Measurements from ENCODE around the gene TNXB.
"Not testable (repeated sequence)": the region's sequence is repeated elsewhere in the genome, so short reads cannot be mapped to it uniquely, and the experiment has no call there.

Gene TNXB

GRCh38 chr6:32085759-32086459 lies 23.2 kb downstream of the TNXB start:
- DNase-seq (ENCODE audit: low read depth in 2 of 2) = no peak

- no peak for DNase-seq (ENCODE audit: low read depth in 2 of 2)
Observed at GRCh38 chr6:32084780-32085179, 24.4 kb downstream of the TNXB start.

GRCh38 chr6:32083812-32084768 lies 25.0 kb downstream of the TNXB start:
- DNase-seq (ENCODE audit: low read depth in 2 of 2) = no peak

- no peak for DNase-seq (ENCODE audit: low read depth in 2 of 2)
Observed at GRCh38 chr6:32082935-32083334, 26.2 kb downstream of the TNXB start.

GRCh38 chr6:32082478-32082877 lies 26.7 kb downstream of the TNXB start:
- no peak for DNase-seq (ENCODE audit: low read depth in 2 of 2)

GRCh38 chr6:32081168-32081990 lies 27.8 kb downstream of the TNXB start:
- peak in 1 of 2 experiments; percentile 49 for DNase-seq (ENCODE audit: low read depth in 2 of 2)

GRCh38 chr6:32079566-32080290 lies 29.4 kb downstream of the TNXB start:
- no peak for DNase-seq (ENCODE audit: low read depth in 2 of 2)

- DNase-seq (ENCODE audit: low read depth in 2 of 2) = peak; percentile 59 to 66
Observed at GRCh38 chr6:32076321-32076809, 32.8 kb downstream of the TNXB start.

- no peak for DNase-seq (ENCODE audit: low read depth in 2 of 2)
Observed at GRCh38 chr6:32075781-32076180, 33.4 kb downstream of the TNXB start.

- no peak for DNase-seq (ENCODE audit: low read depth in 2 of 2)
Observed at GRCh38 chr6:32074996-32075532, 34.1 kb downstream of the TNXB start.

- no peak for DNase-seq (ENCODE audit: low read depth in 2 of 2)
Observed at GRCh38 chr6:32073613-32074012, 35.5 kb downstream of the TNXB start.

GRCh38 chr6:32073101-32073500 lies 36.0 kb downstream of the TNXB start:
- DNase-seq (ENCODE audit: low read depth in 2 of 2) = no peak

- DNase-seq (ENCODE audit: low read depth in 2 of 2) = no peak
Observed at GRCh38 chr6:32070814-32071543, 38.2 kb downstream of the TNXB start.

- DNase-seq (ENCODE audit: low read depth in 2 of 2) = no peak
Observed at GRCh38 chr6:32069878-32070515, 39.1 kb downstream of the TNXB start.

GRCh38 chr6:32069460-32069859 lies 39.7 kb downstream of the TNXB start:
- DNase-seq (ENCODE audit: low read depth in 2 of 2) = no peak

GRCh38 chr6:32068867-32069266 lies 40.3 kb downstream of the TNXB start:
- DNase-seq (ENCODE audit: low read depth in 2 of 2) = no peak

- not testable (repeated sequence) for DNase-seq (ENCODE audit: low read depth in 2 of 2)
Observed at GRCh38 chr6:32068315-32068714, 40.8 kb downstream of the TNXB start.

- DNase-seq (ENCODE audit: low read depth in 2 of 2) = not testable (repeated sequence)
Observed at GRCh38 chr6:32067521-32067920, 41.6 kb downstream of the TNXB start.

- no peak for DNase-seq (ENCODE audit: low read depth in 2 of 2)
Observed at GRCh38 chr6:32064706-32065105, 44.4 kb downstream of the TNXB start.
